Measurements from ENCODE around the gene VASN. TPM values are rescaled to one million over a fixed set of nuclear protein-coding genes. Genes with fewer than 3 reads are reported as not detected.

The VASN gene
- total RNA-seq, 1 experiment from 2014 or later, result 18.1 TPM

- peaks cover 77% of the 10 kb centered on the region for H3K36me3 Mint-ChIP-seq (ENCODE audit: insufficient read depth, unreplicated experiment)
- TF ChIP-seq CTCF (IDR thresholded peaks at IDR 0.05; ENCODE audit: unreplicated experiment), result peak; percentile 29
- intact Hi-C loops (cut with micrococcal nuclease; ENCODE audit: unreplicated experiment), result no loop called here
- H3K4me3 Mint-ChIP-seq (ENCODE audit: low read depth, unreplicated experiment), result no peak overlapping the region
- BruUV-seq (replicated peaks), result no TSS peak
- no peaks in the 10 kb centered on the region for H3K27me3 Mint-ChIP-seq (ENCODE audit: unreplicated experiment)
- H3K27ac Mint-ChIP-seq (ENCODE audit: unreplicated experiment), result peak overlapping the region; percentile 73
- no peaks in the 10 kb centered on the region for H3K9me3 Mint-ChIP-seq (ENCODE audit: low read depth, unreplicated experiment)
- H3K4me1 Mint-ChIP-seq (ENCODE audit: low read depth, unreplicated experiment), result peaks cover 49% of the 10 kb centered on the region
- DNase-seq, result no peak
- CTCF ChIA-PET, result interaction anchor here (0.6 to 0.8 kb wide), 2 partner anchors 16 to 25 kb away, joined by 3 to 5 read pairs; no protein-coding TSS in a partner anchor
These were observed 6.0 kb downstream of the VASN start for GRCh38 chr16:4377573-4378154.

- TF ChIP-seq CTCF (IDR thresholded peaks at IDR 0.05; ENCODE audit: unreplicated experiment), result no peak
- CTCF ChIA-PET, result interaction anchor here (0.6 to 1.1 kb wide), 2 partner anchors 9 to 15 kb away, joined by 3 read pairs; no protein-coding TSS in a partner anchor
- intact Hi-C loops (cut with micrococcal nuclease; ENCODE audit: unreplicated experiment), result no loop called here
- Mint-ChIP-seq H3K4me1 (ENCODE audit: low read depth, unreplicated experiment) (peaks cover 49% of the 10 kb centered on the region), H3K4me3 (ENCODE audit: low read depth, unreplicated experiment) (peak overlapping the region; percentile 14), H3K36me3 (ENCODE audit: insufficient read depth, unreplicated experiment) (peaks cover 77% of the 10 kb centered on the region), H3K9me3 (ENCODE audit: low read depth, unreplicated experiment) (no peaks in the 10 kb centered on the region), H3K27ac (ENCODE audit: unreplicated experiment) (peak overlapping the region; percentile 73), H3K27me3 (ENCODE audit: unreplicated experiment) (no peaks in the 10 kb centered on the region)
- DNase-seq, result no peak
- no TSS peak for BruUV-seq (replicated peaks)
These were observed 6.6 kb downstream of the VASN start for GRCh38 chr16:4378161-4378666.

- CTCF ChIA-PET, result interaction anchor here (0.6 to 1.7 kb wide), 5 partner anchors 10 to 183 kb away, joined by 3 to 4 read pairs (median 4); partner anchors contain the start of gene CORO7
- Mint-ChIP-seq H3K4me3 (ENCODE audit: low read depth, unreplicated experiment) (no peak overlapping the region), H3K4me1 (ENCODE audit: low read depth, unreplicated experiment) (peaks cover 45% of the 10 kb centered on the region), H3K27ac (ENCODE audit: unreplicated experiment) (no peak overlapping the region), H3K9me3 (ENCODE audit: low read depth, unreplicated experiment) (no peaks in the 10 kb centered on the region), H3K27me3 (ENCODE audit: unreplicated experiment) (no peaks in the 10 kb centered on the region), H3K36me3 (ENCODE audit: insufficient read depth, unreplicated experiment) (peaks cover 77% of the 10 kb centered on the region)
- DNase-seq, result peak; percentile 38
- intact Hi-C loops (cut with micrococcal nuclease; ENCODE audit: unreplicated experiment), result no loop called here
- TF ChIP-seq CTCF (IDR thresholded peaks at IDR 0.05; ENCODE audit: unreplicated experiment), result no peak
- BruUV-seq (replicated peaks), result no TSS peak
These were observed 7.5 kb downstream of the VASN start for GRCh38 chr16:4378999-4379690.

- Mint-ChIP-seq H3K4me3 (ENCODE audit: low read depth, unreplicated experiment) (no peak overlapping the region), H3K9me3 (ENCODE audit: low read depth, unreplicated experiment) (no peaks in the 10 kb centered on the region), H3K36me3 (ENCODE audit: insufficient read depth, unreplicated experiment) (peaks cover 81% of the 10 kb centered on the region), H3K27ac (ENCODE audit: unreplicated experiment) (no peak overlapping the region), H3K4me1 (ENCODE audit: low read depth, unreplicated experiment) (peaks cover 32% of the 10 kb centered on the region), H3K27me3 (ENCODE audit: unreplicated experiment) (no peaks in the 10 kb centered on the region)
- TF ChIP-seq CTCF (IDR thresholded peaks at IDR 0.05; ENCODE audit: unreplicated experiment), result no peak
- no TSS peak for BruUV-seq (replicated peaks)
- intact Hi-C loops (cut with micrococcal nuclease; ENCODE audit: unreplicated experiment), result no loop called here
- CTCF ChIA-PET, result interaction anchor here (0.6 to 1.7 kb wide), 2 partner anchors 36 to 181 kb away, joined by 4 read pairs; partner anchors contain the start of gene CORO7
- no peak for DNase-seq
These were observed 8.7 kb downstream of the VASN start for GRCh38 chr16:4380119-4381063.

Measured in Calu3 (cell line).